Lung (tissue), 12 donors: ENCODE measurements around the gene GRK4. TPM values are rescaled to one million over a fixed set of nuclear protein-coding genes. Genes with fewer than 3 reads are reported as not detected.

ENCODE experiments used
- ATAC-seq: fragments of 200-7000 bp; cut with Tn5 transposase; one replicate; pipeline ENCODE4 v1.9.1; 2020; ENCODE audit warnings: moderate number of reproducible peaks; ENCODE audit not compliant: insufficient read depth, low FRiP score
- DNase-seq, 3 donors: peaks; one replicate each; pipeline ENCODE4 v3.0.0-alpha.2; 2013 to 2017
- H3K27ac ChIP-seq, 2 donors: one replicate each; pipeline ENCODE4 v1.5.1; 2013; ENCODE audit warnings: mild to moderate bottlenecking in 2 of 2, moderate library complexity in 2 of 2, control low read depth in 1 of 2, inconsistent platforms in 1 of 2, low read depth in 1 of 2, low read length in 1 of 2
- H3K27me3 ChIP-seq, 3 donors: one replicate each; pipeline ENCODE4 v1.5.1; 2013; ENCODE audit warnings: low read length in 2 of 3; ENCODE audit not compliant: control insufficient read depth in 3 of 3, insufficient read depth in 3 of 3
- H3K36me3 ChIP-seq, 4 donors: one replicate each; pipeline ENCODE4 v1.5.1; 2013; ENCODE audit warnings: low read length in 4 of 4, mild to moderate bottlenecking in 1 of 4, moderate library complexity in 1 of 4; ENCODE audit not compliant: control insufficient read depth in 4 of 4, insufficient read depth in 4 of 4
- H3K4me1 ChIP-seq, 5 donors: one replicate each; pipeline ENCODE4 v1.5.1; 2013; ENCODE audit warnings: low read length in 5 of 5, mild to moderate bottlenecking in 2 of 5, moderate library complexity in 1 of 5; ENCODE audit not compliant: control insufficient read depth in 5 of 5, insufficient read depth in 5 of 5
- H3K4me3 ChIP-seq: one replicate; pipeline ENCODE4 v1.5.1; 2013; ENCODE audit warnings: mild to moderate bottlenecking, control low read depth, moderate library complexity
- H3K9ac ChIP-seq, 2 donors: one replicate each; pipeline ENCODE4 v1.5.1; 2013; ENCODE audit warnings: low read length in 2 of 2, control low read depth in 1 of 2; ENCODE audit not compliant: insufficient read depth in 1 of 2
- H3K9me3 ChIP-seq, 4 donors: one replicate each; pipeline ENCODE4 v1.5.1; 2013; ENCODE audit warnings: low read length in 3 of 4, mild to moderate bottlenecking in 1 of 4, moderate library complexity in 1 of 4; ENCODE audit not compliant: control insufficient read depth in 4 of 4, insufficient read depth in 3 of 4
- WGBS, 2 donors: extraction: QIAGEN DNeasy Blood & Tissue Kit; methylation state at CpG; one replicate each; pipeline ENCODE4 v1.1.7; 2013; 5-methylcytosine and 5-hydroxymethylcytosine counted together
- polyA plus RNA-seq, 2 donors: library from polyadenylated mRNA; stranded (reverse); fragments of 200-250 nt; gene quantifications; one replicate each; pipeline ENCODE4 v1.2.1, GENCODE V29; 2013
- total RNA-seq, 2 donors: library from RNA; depleted of rRNA in 1 of 2; stranded (reverse); fragments of >200 nt in 1 of 2; gene quantifications; one replicate each; pipeline ENCODE4 v1.2.1, GENCODE V29; 2014 to 2021
- TF ChIP-seq, protein P1 (sequence below): IDR thresholded peaks from 2 replicates; pipeline ENCODE4 v1.5.1; 2012; ENCODE audit warnings: mild to moderate bottlenecking; ENCODE audit errors: control extremely low read depth, extremely low read depth
- donor health status: control.
- donor health status: control.
- donor health status: Bipolar disorder and iron deficiency.
- donor health status: healthy.
- donor health status: DM: yes; HTN: yes; CAD: no.

The GRK4 gene
- total and polyA plus RNA-seq, 4 donors: 1.8 to 6.7 (median 3.2) TPM

DNA sequence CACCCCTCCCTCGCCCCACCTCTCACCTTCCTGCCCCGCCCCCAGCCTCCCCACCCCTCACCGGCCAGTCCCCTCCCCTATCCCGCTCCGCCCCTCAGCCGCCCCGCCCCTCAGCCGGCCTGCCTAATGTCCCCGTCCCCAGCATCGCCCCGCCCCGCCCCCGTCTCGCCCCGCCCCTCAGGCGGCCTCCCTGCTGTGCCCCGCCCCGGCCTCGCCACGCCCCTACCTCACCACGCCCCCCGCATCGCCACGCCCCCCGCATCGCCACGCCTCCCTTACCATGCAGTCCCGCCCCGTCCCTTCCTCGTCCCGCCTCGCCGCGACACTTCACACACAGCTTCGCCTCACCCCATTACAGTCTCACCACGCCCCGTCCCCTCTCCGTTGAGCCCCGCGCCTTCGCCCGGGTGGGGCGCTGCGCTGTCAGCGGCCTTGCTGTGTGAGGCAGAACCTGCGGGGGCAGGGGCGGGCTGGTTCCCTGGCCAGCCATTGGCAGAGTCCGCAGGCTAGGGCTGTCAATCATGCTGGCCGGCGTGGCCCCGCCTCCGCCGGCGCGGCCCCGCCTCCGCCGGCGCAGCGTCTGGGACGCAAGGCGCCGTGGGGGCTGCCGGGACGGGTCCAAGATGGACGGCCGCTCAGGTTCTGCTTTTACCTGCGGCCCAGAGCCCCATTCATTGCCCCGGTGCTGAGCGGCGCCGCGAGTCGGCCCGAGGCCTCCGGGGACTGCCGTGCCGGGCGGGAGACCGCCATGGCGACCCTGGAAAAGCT, 110.9 kb downstream of the GRK4 start, which contains the start of the genes HTT and HTT-AS:
Gene HTT (plus strand): TSS at position 604 of the 768 bp plus-strand sequence. CDS start 145 bp downstream, at position 749.
Gene HTT-AS (minus strand): TSS at position 461 of the 768 bp plus-strand sequence.
- Histone ChIP-seq H3K4me1 (peaks cover 1 to 14% (median 8%) of the 10 kb centered on the region in 5 donors), H3K9me3 (no peaks in the 10 kb centered on the region), H3K4me3 (peak within 1 kb of the TSS; percentile 81), H3K27ac (peak within 1 kb of the TSS; percentile 87 to 93), H3K9ac (peak within 1 kb of the TSS; percentile 77 to 78), H3K27me3 (no peaks in the 10 kb centered on the region), H3K36me3 (peaks cover 0 to 1% (median 0%) of the 10 kb centered on the region in 4 donors)
- TF ChIP-seq, protein P1, sequence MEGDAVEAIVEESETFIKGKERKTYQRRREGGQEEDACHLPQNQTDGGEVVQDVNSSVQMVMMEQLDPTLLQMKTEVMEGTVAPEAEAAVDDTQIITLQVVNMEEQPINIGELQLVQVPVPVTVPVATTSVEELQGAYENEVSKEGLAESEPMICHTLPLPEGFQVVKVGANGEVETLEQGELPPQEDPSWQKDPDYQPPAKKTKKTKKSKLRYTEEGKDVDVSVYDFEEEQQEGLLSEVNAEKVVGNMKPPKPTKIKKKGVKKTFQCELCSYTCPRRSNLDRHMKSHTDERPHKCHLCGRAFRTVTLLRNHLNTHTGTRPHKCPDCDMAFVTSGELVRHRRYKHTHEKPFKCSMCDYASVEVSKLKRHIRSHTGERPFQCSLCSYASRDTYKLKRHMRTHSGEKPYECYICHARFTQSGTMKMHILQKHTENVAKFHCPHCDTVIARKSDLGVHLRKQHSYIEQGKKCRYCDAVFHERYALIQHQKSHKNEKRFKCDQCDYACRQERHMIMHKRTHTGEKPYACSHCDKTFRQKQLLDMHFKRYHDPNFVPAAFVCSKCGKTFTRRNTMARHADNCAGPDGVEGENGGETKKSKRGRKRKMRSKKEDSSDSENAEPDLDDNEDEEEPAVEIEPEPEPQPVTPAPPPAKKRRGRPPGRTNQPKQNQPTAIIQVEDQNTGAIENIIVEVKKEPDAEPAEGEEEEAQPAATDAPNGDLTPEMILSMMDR: no peak
- 1 to 2% methylated on average over 53 to 81 of the region's 81 CpGs for WGBS, 2 donors
- ATAC-seq: peak; percentile 91
- peak; percentile 97 to 99 (median 97) for DNase-seq

DNA sequence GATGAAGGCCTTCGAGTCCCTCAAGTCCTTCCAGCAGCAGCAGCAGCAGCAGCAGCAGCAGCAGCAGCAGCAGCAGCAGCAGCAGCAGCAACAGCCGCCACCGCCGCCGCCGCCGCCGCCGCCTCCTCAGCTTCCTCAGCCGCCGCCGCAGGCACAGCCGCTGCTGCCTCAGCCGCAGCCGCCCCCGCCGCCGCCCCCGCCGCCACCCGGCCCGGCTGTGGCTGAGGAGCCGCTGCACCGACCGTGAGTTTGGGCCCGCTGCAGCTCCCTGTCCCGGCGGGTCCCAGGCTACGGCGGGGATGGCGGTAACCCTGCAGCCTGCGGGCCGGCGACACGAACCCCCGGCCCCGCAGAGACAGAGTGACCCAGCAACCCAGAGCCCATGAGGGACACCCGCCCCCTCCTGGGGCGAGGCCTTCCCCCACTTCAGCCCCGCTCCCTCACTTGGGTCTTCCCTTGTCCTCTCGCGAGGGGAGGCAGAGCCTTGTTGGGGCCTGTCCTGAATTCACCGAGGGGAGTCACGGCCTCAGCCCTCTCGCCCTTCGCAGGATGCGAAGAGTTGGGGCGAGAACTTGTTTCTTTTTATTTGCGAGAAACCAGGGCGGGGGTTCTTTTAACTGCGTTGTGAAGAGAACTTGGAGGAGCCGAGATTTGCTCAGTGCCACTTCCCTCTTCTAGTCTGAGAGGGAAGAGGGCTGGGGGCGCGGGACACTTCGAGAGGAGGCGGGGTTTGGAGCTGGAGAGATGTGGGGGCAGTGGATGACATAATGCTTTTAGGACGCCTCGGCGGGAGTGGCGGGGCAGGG, 111.7 kb downstream of the GRK4 start:
- peaks cover 0 to 1% (median 0%) of the 10 kb centered on the region in 4 donors for H3K36me3 ChIP-seq
- peak overlapping the region; percentile 87 to 93 for H3K27ac ChIP-seq
- no peaks in the 10 kb centered on the region for H3K9me3 ChIP-seq
- H3K9ac ChIP-seq: peak overlapping the region; percentile 77 to 78
- 0 to 1% methylated on average over 43 to 60 of the region's 60 CpGs for WGBS, 2 donors
- H3K27me3 ChIP-seq: no peaks in the 10 kb centered on the region
- peak; percentile 2 for ATAC-seq
- TF ChIP-seq, protein P1: no peak
- peak overlapping the region; percentile 81 for H3K4me3 ChIP-seq
- H3K4me1 ChIP-seq: peaks cover 1 to 14% (median 8%) of the 10 kb centered on the region in 5 donors
- DNase-seq: peak; percentile 84 to 87 (median 85)

DNA sequence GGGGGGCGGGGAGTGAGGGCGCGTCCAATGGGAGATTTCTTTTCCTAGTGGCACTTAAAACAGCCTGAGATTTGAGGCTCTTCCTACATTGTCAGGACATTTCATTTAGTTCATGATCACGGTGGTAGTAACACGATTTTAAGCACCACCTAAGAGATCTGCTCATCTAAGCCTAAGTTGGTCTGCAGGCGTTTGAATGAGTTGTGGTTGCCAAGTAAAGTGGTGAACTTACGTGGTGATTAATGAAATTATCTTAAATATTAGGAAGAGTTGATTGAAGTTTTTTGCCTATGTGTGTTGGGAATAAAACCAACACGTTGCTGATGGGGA, 112.2 kb downstream of the GRK4 start:
- H3K4me1 ChIP-seq: peaks cover 1 to 14% (median 8%) of the 10 kb centered on the region in 5 donors
- peak overlapping the region in 1 of 2 donors; percentile 28 for H3K27ac ChIP-seq

More for the DNA sequence above, 112.2 kb downstream of the GRK4 start:
- Histone ChIP-seq H3K36me3 (peaks cover 0 to 1% (median 0%) of the 10 kb centered on the region in 4 donors), H3K9ac (peak overlapping the region; percentile 76 to 88), H3K27me3 (no peaks in the 10 kb centered on the region), H3K4me3 (peak overlapping the region; percentile 20), H3K9me3 (no peaks in the 10 kb centered on the region)
- TF ChIP-seq, protein P1: no peak
- ATAC-seq: no peak
- 1% methylated on average over 8 of the region's 8 CpGs for WGBS, 2 donors
- DNase-seq: no peak
